ENCODE data around the gene PRR11.
A peak's percentile ranks its signal among the peaks of the same experiment; 100 is the strongest.

The PRR11 gene

GRCh38 chr17:59199398-59199797 is 43.9 kb downstream of the PRR11 start:
- H3K27ac ChIP-seq (ENCODE audit: low read length): no peak overlapping the region
- H2AFZ ChIP-seq (ENCODE audit: low read length): no peak overlapping the region
- no peaks in the 10 kb centered on the region for H3K27me3 ChIP-seq (replicated peaks; ENCODE audit: insufficient read depth, low read length)
- H3K4me3 ChIP-seq (ENCODE audit: low read length): no peak overlapping the region
- H4K20me1 ChIP-seq (ENCODE audit: insufficient read depth, low read length): no peaks in the 10 kb centered on the region
- H3K9me3 ChIP-seq (replicated peaks; ENCODE audit: insufficient read depth, low read length): no peaks in the 10 kb centered on the region
- no peaks in the 10 kb centered on the region for H3F3A ChIP-seq (ENCODE audit: insufficient read depth, low read length)
- H3K36me3 ChIP-seq (replicated peaks; ENCODE audit: insufficient read depth, low read length): peaks cover 6% of the 10 kb centered on the region; the same call in 1 of the 2 replicates
- H3K4me1 ChIP-seq (ENCODE audit: low read length): no peaks in the 10 kb centered on the region
- no peak for TF ChIP-seq EZH2phosphoT487 (IDR thresholded peaks at IDR 0.05; ENCODE audit: low read length)
- H3K9ac ChIP-seq (ENCODE audit: low read length): no peak overlapping the region
- no peak overlapping the region for H3K4me2 ChIP-seq (ENCODE audit: low read depth, low read length)
- no peak for DNase-seq
- no peaks in the 10 kb centered on the region for H3K9me2 ChIP-seq (replicated peaks; ENCODE audit: insufficient read depth, low read length)
- H3K79me2 ChIP-seq (ENCODE audit: low read length): no peaks in the 10 kb centered on the region

DNA sequence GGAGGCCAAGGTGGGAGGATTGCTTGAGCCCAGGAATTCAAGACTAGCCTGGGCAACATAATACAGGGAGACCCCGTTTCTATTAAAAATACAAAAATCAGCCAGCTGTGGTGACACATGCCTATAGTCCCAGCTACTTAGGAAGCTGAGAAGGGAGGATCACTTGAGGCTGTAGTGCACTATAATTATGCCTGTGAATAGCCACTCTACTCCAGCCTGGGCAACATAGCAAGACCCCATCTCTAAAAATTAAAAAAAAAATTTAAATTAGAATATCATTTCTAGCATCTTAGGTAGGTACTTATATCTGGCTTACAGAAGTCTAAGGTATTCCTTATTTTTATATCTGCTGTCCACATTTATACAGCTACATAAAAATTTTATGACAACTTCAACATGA is 46.8 kb downstream of the PRR11 start:
- peaks cover 6% of the 10 kb centered on the region; the same call in 1 of the 2 replicates for H3K36me3 ChIP-seq (replicated peaks; ENCODE audit: insufficient read depth, low read length)
- no peaks in the 10 kb centered on the region for H3F3A ChIP-seq (ENCODE audit: insufficient read depth, low read length)
- no peak overlapping the region for H3K9ac ChIP-seq (ENCODE audit: low read length)

DNA sequence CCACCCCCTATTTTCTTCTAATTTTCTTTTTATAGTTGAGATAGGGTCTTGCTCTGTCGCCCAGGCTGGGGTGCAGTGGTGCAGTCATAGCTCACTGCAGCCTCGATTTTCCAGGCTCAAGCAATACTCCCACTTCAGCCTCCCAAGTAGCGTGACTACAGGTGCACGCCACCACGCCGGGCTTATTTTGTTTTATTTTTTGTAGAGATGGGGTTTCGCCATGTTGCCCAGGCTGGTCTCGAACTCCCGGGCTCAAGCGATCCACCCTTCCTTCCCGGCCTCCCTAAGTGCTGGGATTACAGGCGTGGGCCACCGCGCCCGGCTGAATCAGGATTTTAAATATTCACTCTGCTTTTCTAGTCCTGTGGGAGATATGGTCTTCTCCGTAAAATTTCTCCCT is 63.8 kb downstream of the PRR11 start:
- TF ChIP-seq CTCF (IDR thresholded peaks at IDR 0.05; ENCODE audit: low read length) (no peak), EZH2phosphoT487 (IDR thresholded peaks at IDR 0.05; ENCODE audit: low read length) (no peak)
- Histone ChIP-seq H3K79me2 (ENCODE audit: low read length) (no peaks in the 10 kb centered on the region), H4K20me1 (ENCODE audit: insufficient read depth, low read length) (no peaks in the 10 kb centered on the region), H3K4me3 (ENCODE audit: low read length) (peak overlapping the region; percentile 88; the same call in 1 of the 2 replicates), H3K27me3 (replicated peaks; ENCODE audit: insufficient read depth, low read length) (no peaks in the 10 kb centered on the region), H3K9me2 (replicated peaks; ENCODE audit: insufficient read depth, low read length) (no peaks in the 10 kb centered on the region), H3K9ac (ENCODE audit: low read length) (no peak overlapping the region), H2AFZ (ENCODE audit: low read length) (peak overlapping the region; percentile 88), H3K4me1 (ENCODE audit: low read length) (peaks cover 5% of the 10 kb centered on the region; the same call in 1 of the 2 replicates), H3K9me3 (replicated peaks; ENCODE audit: insufficient read depth, low read length) (no peaks in the 10 kb centered on the region), H3K4me2 (ENCODE audit: low read depth, low read length) (peak overlapping the region; percentile 80; the same call in 1 of the 2 replicates), H3K27ac (ENCODE audit: low read length) (no peak overlapping the region), H3K36me3 (replicated peaks; ENCODE audit: insufficient read depth, low read length) (no peaks in the 10 kb centered on the region), H3F3A (ENCODE audit: insufficient read depth, low read length) (peaks cover 8% of the 10 kb centered on the region; the same call in 1 of the 2 replicates)
- no peak for DNase-seq

More for the DNA sequence above, 46.8 kb downstream of the PRR11 start:
- Histone ChIP-seq H3K9me2 (replicated peaks; ENCODE audit: insufficient read depth, low read length) (no peaks in the 10 kb centered on the region), H3K27me3 (replicated peaks; ENCODE audit: insufficient read depth, low read length) (no peaks in the 10 kb centered on the region), H2AFZ (ENCODE audit: low read length) (no peak overlapping the region), H3K79me2 (ENCODE audit: low read length) (no peaks in the 10 kb centered on the region), H3K4me2 (ENCODE audit: low read depth, low read length) (no peak overlapping the region), H3K4me1 (ENCODE audit: low read length) (no peaks in the 10 kb centered on the region), H3K27ac (ENCODE audit: low read length) (no peak overlapping the region), H3K4me3 (ENCODE audit: low read length) (no peak overlapping the region), H4K20me1 (ENCODE audit: insufficient read depth, low read length) (no peaks in the 10 kb centered on the region), H3K9me3 (replicated peaks; ENCODE audit: insufficient read depth, low read length) (no peaks in the 10 kb centered on the region)
- TF ChIP-seq CTCF (IDR thresholded peaks at IDR 0.05; ENCODE audit: low read length) (no peak), EZH2phosphoT487 (IDR thresholded peaks at IDR 0.05; ENCODE audit: low read length) (no peak), EZH2 (optimal IDR thresholded peaks at IDR 0.05; ENCODE audit: low read depth, low read length) (no peak)
- no peak for DNase-seq

DNA sequence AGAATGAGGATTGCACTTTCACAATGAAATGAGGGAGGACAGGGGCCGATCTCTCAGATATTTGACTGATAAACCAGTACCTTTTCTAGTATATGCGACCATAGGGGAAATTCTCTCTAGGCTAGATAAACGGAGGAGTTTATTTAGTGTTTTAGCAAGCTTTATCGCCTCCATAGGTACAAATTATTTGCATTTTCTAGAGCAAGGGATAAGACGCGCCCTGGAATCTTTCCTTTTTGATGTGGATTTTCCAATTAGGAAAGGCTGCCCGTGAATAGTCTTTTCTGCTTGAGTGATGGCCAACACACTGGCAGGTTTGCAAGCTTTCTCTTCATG is 64.4 kb downstream of the PRR11 start:
- Histone ChIP-seq H3K9me2 (replicated peaks; ENCODE audit: insufficient read depth, low read length) (no peaks in the 10 kb centered on the region), H3K27me3 (replicated peaks; ENCODE audit: insufficient read depth, low read length) (no peaks in the 10 kb centered on the region), H2AFZ (ENCODE audit: low read length) (peak overlapping the region; percentile 88), H3K4me1 (ENCODE audit: low read length) (peaks cover 5% of the 10 kb centered on the region; the same call in 1 of the 2 replicates), H3K27ac (ENCODE audit: low read length) (no peak overlapping the region), H3K36me3 (replicated peaks; ENCODE audit: insufficient read depth, low read length) (no peaks in the 10 kb centered on the region), H3K9ac (ENCODE audit: low read length) (peak overlapping the region; percentile 39; the same call in 1 of the 2 replicates), H3K9me3 (replicated peaks; ENCODE audit: insufficient read depth, low read length) (no peaks in the 10 kb centered on the region), H3K79me2 (ENCODE audit: low read length) (no peaks in the 10 kb centered on the region), H3K4me3 (ENCODE audit: low read length) (peak overlapping the region; percentile 88), H3K4me2 (ENCODE audit: low read depth, low read length) (peak overlapping the region; percentile 80), H4K20me1 (ENCODE audit: insufficient read depth, low read length) (no peaks in the 10 kb centered on the region), H3F3A (ENCODE audit: insufficient read depth, low read length) (peaks cover 8% of the 10 kb centered on the region; the same call in 1 of the 2 replicates)
- no peak for TF ChIP-seq CTCF (IDR thresholded peaks at IDR 0.05; ENCODE audit: low read length)
- TF ChIP-seq EZH2phosphoT487 (IDR thresholded peaks at IDR 0.05; ENCODE audit: low read length): no peak
- no peak for TF ChIP-seq EZH2 (optimal IDR thresholded peaks at IDR 0.05; ENCODE audit: low read depth, low read length)
- no peak for DNase-seq
